CD14-positive monocyte (primary cell): ENCODE data around the gene PCDHA6. TPM values are rescaled to one million over a fixed set of nuclear protein-coding genes. Genes with fewer than 3 reads are reported as not detected.
"Not testable (repeated sequence)": the region's sequence is repeated elsewhere in the genome, so short reads cannot be mapped to it uniquely, and the experiment has no call there.

Experiments
- DNase-seq, 3 donors: peaks; one replicate each; pipeline ENCODE4 v3.0.0-alpha.2; 2011 to 2022
- H2AFZ ChIP-seq: 2 replicates; pipeline ENCODE4 v1.6.0; 2012; ENCODE audit warnings: mild to moderate bottlenecking, low read depth, low read length, inconsistent platforms; ENCODE audit not compliant: insufficient read depth, poor library complexity, severe bottlenecking
- H3K27ac ChIP-seq, 2 donors: 1 replicate in 1 of 2; 2 replicates in 1 of 2; pipeline ENCODE4 v1.5.1; 2012 to 2013; ENCODE audit warnings: low read length in 2 of 2, control low read depth in 1 of 2, inconsistent platforms in 1 of 2, low read depth in 1 of 2, mild to moderate bottlenecking in 1 of 2
- H3K27me3 ChIP-seq, 2 donors: one replicate each; pipeline versions ENCODE4 v1.6.0 to v1.6.1; 2011 to 2013; ENCODE audit warnings: low read length in 2 of 2; ENCODE audit not compliant: control insufficient read depth in 2 of 2, insufficient read depth in 2 of 2
- H3K36me3 ChIP-seq, 2 donors: replicated peaks in 1 of 2; 1 replicate in 1 of 2; 2 replicates in 1 of 2; pipeline versions ENCODE4 v1.5.1 to v1.6.1; 2012 to 2013; ENCODE audit warnings: low read length in 2 of 2, control low read depth in 1 of 2, inconsistent platforms in 1 of 2, mild to moderate bottlenecking in 1 of 2; ENCODE audit not compliant: insufficient read depth in 2 of 2, control insufficient read depth in 1 of 2
- H3K4me1 ChIP-seq, 2 donors: 1 replicate in 1 of 2; 2 replicates in 1 of 2; pipeline versions ENCODE4 v1.5.1 to v1.6.1; 2012 to 2013; ENCODE audit warnings: low read length in 2 of 2, control low read depth in 1 of 2, inconsistent platforms in 1 of 2, mild to moderate bottlenecking in 1 of 2, moderate library complexity in 1 of 2; ENCODE audit not compliant: insufficient read depth in 2 of 2, control insufficient read depth in 1 of 2
- H3K4me2 ChIP-seq: replicated peaks from 2 replicates; pipeline ENCODE3; 2012; ENCODE audit warnings: low read length, moderate library complexity, mild to moderate bottlenecking; ENCODE audit not compliant: poor library complexity, severe bottlenecking; ENCODE audit errors: extremely low read depth
- H3K4me3 ChIP-seq, 3 experiments: fragments of 200-600 bp in 1 of 3; sonication (generic) in 1 of 3; replicated peaks in 1 of 3; 1 replicate in 2 of 3; 2 replicates in 1 of 3; pipeline ENCODE4 v1.5.1; 2011 to 2013; ENCODE audit warnings: low read length in 3 of 3, mild to moderate bottlenecking in 3 of 3, control low read depth in 2 of 3, low read depth in 2 of 3, inconsistent platforms in 1 of 3, moderate library complexity in 1 of 3
- H3K79me2 ChIP-seq: 2 replicates; pipeline ENCODE4 v1.6.0; 2012; ENCODE audit warnings: mild to moderate bottlenecking, control low read depth, inconsistent platforms, low read length, moderate library complexity; ENCODE audit not compliant: insufficient read depth
- H3K9ac ChIP-seq: 2 replicates; pipeline ENCODE4 v1.6.0; 2017; ENCODE audit warnings: low read length, mild to moderate bottlenecking; ENCODE audit not compliant: insufficient read depth, poor library complexity, severe bottlenecking
- H3K9me3 ChIP-seq, 2 donors: replicated peaks in 1 of 2; 1 replicate in 1 of 2; 2 replicates in 1 of 2; pipeline versions ENCODE4 v1.5.1 to v1.6.1; 2012 to 2013; ENCODE audit warnings: low read length in 2 of 2, control low read depth in 1 of 2; ENCODE audit not compliant: control insufficient read depth in 1 of 2, insufficient read depth in 1 of 2
- H4K20me1 ChIP-seq: 2 replicates; pipeline ENCODE4 v1.6.0; 2012; ENCODE audit warnings: mild to moderate bottlenecking, low read length, control low read depth, moderate library complexity; ENCODE audit not compliant: insufficient read depth
- H3K27ac Mint-ChIP-seq, 7 donors: one replicate each; pipeline ENCODE4 v1.8.0; 2020; ENCODE audit warnings: mild to moderate bottlenecking in 7 of 7, mixed read lengths in 7 of 7, moderate library complexity in 6 of 7, inconsistent platforms in 2 of 7
- H3K27me3 Mint-ChIP-seq, 3 donors: one replicate each; pipeline ENCODE4 v1.8.0; 2021 to 2022; ENCODE audit warnings: low read depth in 3 of 3, mild to moderate bottlenecking in 3 of 3, mixed read lengths in 3 of 3, moderate library complexity in 3 of 3, inconsistent platforms in 1 of 3
- H3K36me3 Mint-ChIP-seq, 2 donors: one replicate each; pipeline ENCODE4 v1.8.0; 2020; ENCODE audit warnings: mixed read lengths in 2 of 2, inconsistent platforms in 1 of 2, mild to moderate bottlenecking in 1 of 2
- H3K4me1 Mint-ChIP-seq: one replicate; pipeline ENCODE4 v1.8.0; 2020; ENCODE audit warnings: mild to moderate bottlenecking, mixed read lengths
- H3K4me3 Mint-ChIP-seq, 2 donors: one replicate each; pipeline ENCODE4 v1.8.0; 2020; ENCODE audit warnings: mild to moderate bottlenecking in 2 of 2, mixed read lengths in 2 of 2, moderate library complexity in 1 of 2
- H3K9me3 Mint-ChIP-seq, 7 donors: one replicate each; pipeline ENCODE4 v1.8.0; 2020 to 2022; ENCODE audit warnings: mixed read lengths in 7 of 7, mild to moderate bottlenecking in 6 of 7, moderate library complexity in 6 of 7, inconsistent platforms in 2 of 7
- CTCF ChIP-seq: fragments of 200-600 bp; IDR thresholded peaks from one replicate; pipeline ENCODE4 v1.8.0; 2022; ENCODE audit warnings: antibody characterized with exemption, mild to moderate bottlenecking
- WGBS: methylation state at CpG from one replicate; pipeline ENCODE4 v1.1.5; 2013; ENCODE audit warnings: missing lambda C conversion rate; ENCODE audit not compliant: insufficient coverage; 5-methylcytosine and 5-hydroxymethylcytosine counted together
- intact Hi-C, 2 donors: fragments of 100-400 bp; cut with micrococcal nuclease; formaldehyde crosslinking; loops; one replicate each; pipeline versions ENCODE4 v1.15.0 to v1.15.1; 2023
- polyA plus RNA-seq, 3 donors: library from polyadenylated mRNA; depleted of rRNA in 1 of 3; unstranded in 2 of 3; stranded (reverse) in 1 of 3; fragments of 300-500 nt in 2 of 3; fragments of >200 nt in 1 of 3; fragmentation: Illumina TruSeq in 2 of 3; gene quantifications; 1 replicate in 2 of 3; 2 replicates in 1 of 3; pipeline ENCODE4 v1.2.3, GENCODE V29; 2012 to 2021

The PCDHA6 gene
- polyA plus RNA-seq, 3 donors = not detected

- 26% methylated on average over 25 of the region's 29 CpGs for WGBS
- Histone ChIP-seq H3K36me3 (no peaks in the 10 kb centered on the region), H3K4me1 (peaks cover 0 to 4% of the 10 kb centered on the region in 2 donors), H4K20me1 (no peaks in the 10 kb centered on the region), H3K27ac (no peak within 1 kb of the TSS), H3K4me2 (no peak within 1 kb of the TSS), H3K79me2 (no peaks in the 10 kb centered on the region), H2AFZ (no peak within 1 kb of the TSS), H3K4me3 (no peak within 1 kb of the TSS), H3K9me3 (peaks cover 57 to 91% of the 10 kb centered on the region in 2 donors), H3K9ac (no peak within 1 kb of the TSS), H3K27me3 (peaks cover 0 to 37% of the 10 kb centered on the region in 2 donors)
- Mint-ChIP-seq H3K9me3 (peaks cover 52 to 81% (median 75%) of the 10 kb centered on the region in 7 donors), H3K4me3 (peak within 1 kb of the TSS in 1 of 2 donors; percentile 57), H3K27me3 (peaks cover 18 to 33% (median 29%) of the 10 kb centered on the region in 3 donors), H3K36me3 (peaks cover 3 to 12% of the 10 kb centered on the region in 2 donors), H3K27ac (peak within 1 kb of the TSS in 1 of 7 donors; percentile 33), H3K4me1 (no peaks in the 10 kb centered on the region)
- TF ChIP-seq CTCF = no peak
- intact Hi-C loops = no loop called here
- no peak for DNase-seq
These were observed 41.7 kb upstream of the PCDHA6 start, which contains the start of gene PCDHA1 for GRCh38 chr5:140785905-140786686. TSS of gene PCDHA1 (plus strand) at chr5:140786140.

GRCh38 chr5:140787422-140787821, 40.3 kb upstream of the PCDHA6 start:
- H3K36me3 ChIP-seq, H3K4me1 ChIP-seq, H3K4me1 Mint-ChIP-seq, H2AFZ ChIP-seq, H3K4me2 ChIP-seq, H4K20me1 ChIP-seq, DNase-seq, H3K27ac Mint-ChIP-seq, H3K27ac ChIP-seq, intact Hi-C loops, H3K9ac ChIP-seq, H3K79me2 ChIP-seq: not testable (repeated sequence)
- Mint-ChIP-seq H3K36me3 (peaks cover 3 to 12% of the 10 kb centered on the region in 2 donors), H3K4me3 (peak overlapping the region in 1 of 2 donors; percentile 57), H3K9me3 (peaks cover 47 to 85% (median 72%) of the 10 kb centered on the region in 7 donors), H3K27me3 (peaks cover 18 to 33% (median 29%) of the 10 kb centered on the region in 3 donors)
- Histone ChIP-seq H3K9me3 (peaks cover 51 to 93% of the 10 kb centered on the region in 2 donors), H3K27me3 (peaks cover 0 to 37% of the 10 kb centered on the region in 2 donors), H3K4me3 (peak overlapping the region in 1 of 3 experiments; percentile 17)
- WGBS = 47% methylated on average over 44 of the region's 44 CpGs

DNA sequence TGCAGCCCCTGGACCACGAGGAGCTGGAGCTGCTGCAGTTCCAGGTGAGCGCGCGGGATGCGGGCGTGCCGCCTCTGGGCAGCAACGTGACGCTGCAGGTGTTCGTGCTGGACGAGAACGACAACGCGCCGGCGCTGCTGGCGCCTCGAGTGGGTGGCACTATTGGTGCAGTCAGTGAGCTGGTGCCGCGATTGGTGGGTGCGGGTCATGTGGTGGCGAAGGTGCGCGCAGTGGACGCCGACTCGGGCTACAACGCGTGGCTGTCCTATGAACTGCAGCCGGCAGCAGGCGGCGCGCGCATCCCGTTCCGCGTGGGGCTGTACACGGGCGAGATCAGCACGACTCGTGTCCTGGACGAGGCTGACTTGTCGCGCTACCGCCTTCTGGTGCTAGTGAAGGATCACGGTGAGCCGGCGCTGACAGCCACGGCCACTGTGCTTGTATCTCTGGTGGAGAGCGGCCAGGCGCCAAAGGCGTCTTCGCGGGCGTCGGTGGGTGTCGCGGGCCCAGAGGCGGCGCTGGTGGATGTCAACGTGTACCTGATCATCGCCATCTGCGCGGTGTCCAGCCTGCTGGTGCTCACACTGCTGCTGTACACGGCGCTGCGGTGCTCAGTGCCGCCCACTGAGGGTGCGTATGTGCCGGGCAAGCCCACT, 39.8 kb upstream of the PCDHA6 start:
- H3K4me3 Mint-ChIP-seq = peak overlapping the region in 1 of 2 donors; percentile 57
- H4K20me1 ChIP-seq, H3K4me1 ChIP-seq, H3K4me2 ChIP-seq, H3K4me3 ChIP-seq, H3K79me2 ChIP-seq, H3K9ac ChIP-seq, H3K27ac Mint-ChIP-seq, H3K4me1 Mint-ChIP-seq, DNase-seq, H2AFZ ChIP-seq, H3K36me3 ChIP-seq, H3K27ac ChIP-seq, intact Hi-C loops: not testable (repeated sequence)
- WGBS = 47% methylated on average over 69 of the region's 70 CpGs
- H3K27me3 Mint-ChIP-seq = peaks cover 18 to 33% (median 29%) of the 10 kb centered on the region in 3 donors
- H3K9me3 Mint-ChIP-seq = peaks cover 43 to 84% (median 66%) of the 10 kb centered on the region in 7 donors
- peaks cover 47 to 93% of the 10 kb centered on the region in 2 donors for H3K9me3 ChIP-seq
- H3K27me3 ChIP-seq = peaks cover 0 to 38% of the 10 kb centered on the region in 2 donors
- peaks cover 3 to 12% of the 10 kb centered on the region in 2 donors for H3K36me3 Mint-ChIP-seq
